HG02973 (cell line): ENCODE results near the gene YAP1.
A peak's percentile ranks its signal among the peaks of the same experiment; 100 is the strongest.

Experiments
- ATAC-seq: cut with Tn5 transposase; IDR thresholded peaks from one replicate; pipeline ENCODE4 v1.9.1; 2021; ENCODE audit warnings: moderate library complexity; ENCODE audit not compliant: unreplicated experiment

YAP1 gene

GRCh38 chr11:102109896-102110760 lies at the start of gene YAP1:
YAP1 (plus strand) TSS chr11:102110447; CDS start chr11:102110849, 402 bp downstream.
- peak; percentile 80 for ATAC-seq

- no peak for ATAC-seq
Observed at GRCh38 chr11:102061276-102061675, 49.0 kb upstream of the YAP1 start.

GRCh38 chr11:102062106-102062505 lies 48.1 kb upstream of the YAP1 start:
- ATAC-seq, result no peak

- ATAC-seq, result no peak
Observed at GRCh38 chr11:102064316-102064715, 45.9 kb upstream of the YAP1 start.

GRCh38 chr11:102070766-102071165 lies 39.5 kb upstream of the YAP1 start:
- ATAC-seq, result no peak

GRCh38 chr11:102071497-102072472 lies 38.5 kb upstream of the YAP1 start:
- ATAC-seq, result no peak

GRCh38 chr11:102073253-102073652 lies 37.0 kb upstream of the YAP1 start:
- ATAC-seq, result no peak

- no peak for ATAC-seq
Observed at GRCh38 chr11:102079625-102080024, 30.6 kb upstream of the YAP1 start.

- no peak for ATAC-seq
Observed at GRCh38 chr11:102081313-102081712, 28.9 kb upstream of the YAP1 start.

GRCh38 chr11:102085864-102086551 lies 24.2 kb upstream of the YAP1 start:
- ATAC-seq, result no peak

GRCh38 chr11:102097186-102097585 lies 13.1 kb upstream of the YAP1 start:
- no peak for ATAC-seq

- ATAC-seq, result no peak
Observed at GRCh38 chr11:102099755-102100154, 10.5 kb upstream of the YAP1 start.

GRCh38 chr11:102108734-102109440 lies 1.4 kb upstream of the YAP1 start:
- no peak for ATAC-seq

GRCh38 chr11:102110761-102111010 lies 439 bp downstream of the YAP1 start:
- peak; percentile 29 for ATAC-seq

GRCh38 chr11:102111011-102111786 lies 952 bp downstream of the YAP1 start:
- ATAC-seq, result no peak

- no peak for ATAC-seq
Observed at GRCh38 chr11:102111787-102112508, 1.7 kb downstream of the YAP1 start.

- ATAC-seq, result no peak
Observed at GRCh38 chr11:102112509-102112821, 2.2 kb downstream of the YAP1 start.

- ATAC-seq, result no peak
Observed at GRCh38 chr11:102114032-102114431, 3.8 kb downstream of the YAP1 start.

GRCh38 chr11:102115557-102115956 lies 5.3 kb downstream of the YAP1 start:
- no peak for ATAC-seq
